CD14-positive monocyte (primary cell): ENCODE data around the gene ATF6B. TPM values are rescaled to one million over a fixed set of nuclear protein-coding genes. Genes with fewer than 3 reads are reported as not detected.

Experiments used
- DNase-seq, 3 donors: peaks; one replicate each; pipeline ENCODE4 v3.0.0-alpha.2; 2011 to 2022
- H2AFZ ChIP-seq: 2 replicates; pipeline ENCODE4 v1.6.0; 2012; ENCODE audit warnings: mild to moderate bottlenecking, low read depth, low read length, inconsistent platforms; ENCODE audit not compliant: insufficient read depth, poor library complexity, severe bottlenecking
- H3K27ac ChIP-seq, 2 donors: 1 replicate in 1 of 2; 2 replicates in 1 of 2; pipeline ENCODE4 v1.5.1; 2012 to 2013; ENCODE audit warnings: low read length in 2 of 2, control low read depth in 1 of 2, inconsistent platforms in 1 of 2, low read depth in 1 of 2, mild to moderate bottlenecking in 1 of 2
- H3K27me3 ChIP-seq, 2 donors: one replicate each; pipeline versions ENCODE4 v1.6.0 to v1.6.1; 2011 to 2013; ENCODE audit warnings: low read length in 2 of 2; ENCODE audit not compliant: control insufficient read depth in 2 of 2, insufficient read depth in 2 of 2
- H3K36me3 ChIP-seq, 2 donors: replicated peaks in 1 of 2; 1 replicate in 1 of 2; 2 replicates in 1 of 2; pipeline versions ENCODE4 v1.5.1 to v1.6.1; 2012 to 2013; ENCODE audit warnings: low read length in 2 of 2, control low read depth in 1 of 2, inconsistent platforms in 1 of 2, mild to moderate bottlenecking in 1 of 2; ENCODE audit not compliant: insufficient read depth in 2 of 2, control insufficient read depth in 1 of 2
- H3K4me1 ChIP-seq, 2 donors: 1 replicate in 1 of 2; 2 replicates in 1 of 2; pipeline versions ENCODE4 v1.5.1 to v1.6.1; 2012 to 2013; ENCODE audit warnings: low read length in 2 of 2, control low read depth in 1 of 2, inconsistent platforms in 1 of 2, mild to moderate bottlenecking in 1 of 2, moderate library complexity in 1 of 2; ENCODE audit not compliant: insufficient read depth in 2 of 2, control insufficient read depth in 1 of 2
- H3K4me2 ChIP-seq: replicated peaks from 2 replicates; pipeline ENCODE3; 2012; ENCODE audit warnings: low read length, moderate library complexity, mild to moderate bottlenecking; ENCODE audit not compliant: poor library complexity, severe bottlenecking; ENCODE audit errors: extremely low read depth
- H3K4me3 ChIP-seq, 3 experiments: fragments of 200-600 bp in 1 of 3; sonication (generic) in 1 of 3; replicated peaks in 1 of 3; 1 replicate in 2 of 3; 2 replicates in 1 of 3; pipeline ENCODE4 v1.5.1; 2011 to 2013; ENCODE audit warnings: low read length in 3 of 3, mild to moderate bottlenecking in 3 of 3, control low read depth in 2 of 3, low read depth in 2 of 3, inconsistent platforms in 1 of 3, moderate library complexity in 1 of 3
- H3K79me2 ChIP-seq: 2 replicates; pipeline ENCODE4 v1.6.0; 2012; ENCODE audit warnings: mild to moderate bottlenecking, control low read depth, inconsistent platforms, low read length, moderate library complexity; ENCODE audit not compliant: insufficient read depth
- H3K9ac ChIP-seq: 2 replicates; pipeline ENCODE4 v1.6.0; 2017; ENCODE audit warnings: low read length, mild to moderate bottlenecking; ENCODE audit not compliant: insufficient read depth, poor library complexity, severe bottlenecking
- H3K9me3 ChIP-seq, 2 donors: replicated peaks in 1 of 2; 1 replicate in 1 of 2; 2 replicates in 1 of 2; pipeline versions ENCODE4 v1.5.1 to v1.6.1; 2012 to 2013; ENCODE audit warnings: low read length in 2 of 2, control low read depth in 1 of 2; ENCODE audit not compliant: control insufficient read depth in 1 of 2, insufficient read depth in 1 of 2
- H4K20me1 ChIP-seq: 2 replicates; pipeline ENCODE4 v1.6.0; 2012; ENCODE audit warnings: mild to moderate bottlenecking, low read length, control low read depth, moderate library complexity; ENCODE audit not compliant: insufficient read depth
- H3K27ac Mint-ChIP-seq, 7 donors: one replicate each; pipeline ENCODE4 v1.8.0; 2020; ENCODE audit warnings: mild to moderate bottlenecking in 7 of 7, mixed read lengths in 7 of 7, moderate library complexity in 6 of 7, inconsistent platforms in 2 of 7
- H3K27me3 Mint-ChIP-seq, 3 donors: one replicate each; pipeline ENCODE4 v1.8.0; 2021 to 2022; ENCODE audit warnings: low read depth in 3 of 3, mild to moderate bottlenecking in 3 of 3, mixed read lengths in 3 of 3, moderate library complexity in 3 of 3, inconsistent platforms in 1 of 3
- H3K36me3 Mint-ChIP-seq, 2 donors: one replicate each; pipeline ENCODE4 v1.8.0; 2020; ENCODE audit warnings: mixed read lengths in 2 of 2, inconsistent platforms in 1 of 2, mild to moderate bottlenecking in 1 of 2
- H3K4me1 Mint-ChIP-seq: one replicate; pipeline ENCODE4 v1.8.0; 2020; ENCODE audit warnings: mild to moderate bottlenecking, mixed read lengths
- H3K4me3 Mint-ChIP-seq, 2 donors: one replicate each; pipeline ENCODE4 v1.8.0; 2020; ENCODE audit warnings: mild to moderate bottlenecking in 2 of 2, mixed read lengths in 2 of 2, moderate library complexity in 1 of 2
- H3K9me3 Mint-ChIP-seq, 7 donors: one replicate each; pipeline ENCODE4 v1.8.0; 2020 to 2022; ENCODE audit warnings: mixed read lengths in 7 of 7, mild to moderate bottlenecking in 6 of 7, moderate library complexity in 6 of 7, inconsistent platforms in 2 of 7
- WGBS: methylation state at CpG from one replicate; pipeline ENCODE4 v1.1.5; 2013; ENCODE audit warnings: missing lambda C conversion rate; ENCODE audit not compliant: insufficient coverage; 5-methylcytosine and 5-hydroxymethylcytosine counted together
- intact Hi-C, 2 donors: fragments of 100-400 bp; cut with micrococcal nuclease; formaldehyde crosslinking; loops; one replicate each; pipeline versions ENCODE4 v1.15.0 to v1.15.1; 2023
- polyA plus RNA-seq, 3 donors: library from polyadenylated mRNA; depleted of rRNA in 1 of 3; unstranded in 2 of 3; stranded (reverse) in 1 of 3; fragments of 300-500 nt in 2 of 3; fragments of >200 nt in 1 of 3; fragmentation: Illumina TruSeq in 2 of 3; gene quantifications; 1 replicate in 2 of 3; 2 replicates in 1 of 3; pipeline ENCODE4 v1.2.3, GENCODE V29; 2012 to 2021
- TF ChIP-seq, protein P1 (sequence below): fragments of 200-600 bp; IDR thresholded peaks from one replicate; pipeline ENCODE4 v1.8.0; 2022; ENCODE audit warnings: antibody characterized with exemption, mild to moderate bottlenecking

The ATF6B gene
- polyA plus RNA-seq, 3 donors = 15.7 to 147 (median 17.8) TPM

DNA sequence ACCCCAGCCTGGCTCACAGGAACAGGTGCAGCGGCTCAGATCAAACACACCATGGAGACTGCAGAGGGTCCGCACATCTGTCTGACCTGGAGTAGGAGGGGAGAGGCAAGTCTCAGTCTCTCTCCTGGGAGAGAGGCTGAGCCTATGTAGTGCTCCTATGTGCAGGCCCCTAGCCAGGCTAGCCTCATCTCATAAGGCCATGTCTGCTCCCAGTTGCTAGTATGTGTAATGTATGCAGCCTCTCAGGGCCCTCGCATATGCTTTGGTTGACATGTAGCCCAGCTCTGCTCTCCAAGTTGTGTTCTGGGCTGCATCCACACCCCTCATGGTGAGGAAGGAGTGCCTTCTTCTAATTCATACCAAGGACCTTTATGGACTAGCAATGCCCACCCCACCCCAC, 30.7 kb downstream of the ATF6B start:
- Mint-ChIP-seq H3K9me3 (peaks cover 0 to 9% (median 0%) of the 10 kb centered on the region in 7 donors), H3K4me3 (peak overlapping the region in 1 of 2 donors; percentile 76), H3K27me3 (peaks cover 44 to 66% (median 56%) of the 10 kb centered on the region in 3 donors), H3K36me3 (no peaks in the 10 kb centered on the region), H3K4me1 (peaks cover 4% of the 10 kb centered on the region), H3K27ac (no peak overlapping the region)
- peaks cover 17 to 45% of the 10 kb centered on the region in 2 donors for H3K27me3 ChIP-seq
- DNase-seq = no peak
- no peak overlapping the region for H3K9ac ChIP-seq
- no peak overlapping the region for H3K27ac ChIP-seq
- H3K79me2 ChIP-seq = no peaks in the 10 kb centered on the region
- 83% methylated on average over 2 of the region's 3 CpGs for WGBS
- TF ChIP-seq, protein P1, sequence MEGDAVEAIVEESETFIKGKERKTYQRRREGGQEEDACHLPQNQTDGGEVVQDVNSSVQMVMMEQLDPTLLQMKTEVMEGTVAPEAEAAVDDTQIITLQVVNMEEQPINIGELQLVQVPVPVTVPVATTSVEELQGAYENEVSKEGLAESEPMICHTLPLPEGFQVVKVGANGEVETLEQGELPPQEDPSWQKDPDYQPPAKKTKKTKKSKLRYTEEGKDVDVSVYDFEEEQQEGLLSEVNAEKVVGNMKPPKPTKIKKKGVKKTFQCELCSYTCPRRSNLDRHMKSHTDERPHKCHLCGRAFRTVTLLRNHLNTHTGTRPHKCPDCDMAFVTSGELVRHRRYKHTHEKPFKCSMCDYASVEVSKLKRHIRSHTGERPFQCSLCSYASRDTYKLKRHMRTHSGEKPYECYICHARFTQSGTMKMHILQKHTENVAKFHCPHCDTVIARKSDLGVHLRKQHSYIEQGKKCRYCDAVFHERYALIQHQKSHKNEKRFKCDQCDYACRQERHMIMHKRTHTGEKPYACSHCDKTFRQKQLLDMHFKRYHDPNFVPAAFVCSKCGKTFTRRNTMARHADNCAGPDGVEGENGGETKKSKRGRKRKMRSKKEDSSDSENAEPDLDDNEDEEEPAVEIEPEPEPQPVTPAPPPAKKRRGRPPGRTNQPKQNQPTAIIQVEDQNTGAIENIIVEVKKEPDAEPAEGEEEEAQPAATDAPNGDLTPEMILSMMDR = no peak
- H3K9me3 ChIP-seq = peaks cover 0 to 13% of the 10 kb centered on the region in 2 donors
- no peak overlapping the region for H3K4me3 ChIP-seq
- H3K4me2 ChIP-seq = no peak overlapping the region
- no peaks in the 10 kb centered on the region for H3K4me1 ChIP-seq
- H3K36me3 ChIP-seq = no peaks in the 10 kb centered on the region
- intact Hi-C loops = no loop called here
- H2AFZ ChIP-seq = no peak overlapping the region
- no peaks in the 10 kb centered on the region for H4K20me1 ChIP-seq

DNA sequence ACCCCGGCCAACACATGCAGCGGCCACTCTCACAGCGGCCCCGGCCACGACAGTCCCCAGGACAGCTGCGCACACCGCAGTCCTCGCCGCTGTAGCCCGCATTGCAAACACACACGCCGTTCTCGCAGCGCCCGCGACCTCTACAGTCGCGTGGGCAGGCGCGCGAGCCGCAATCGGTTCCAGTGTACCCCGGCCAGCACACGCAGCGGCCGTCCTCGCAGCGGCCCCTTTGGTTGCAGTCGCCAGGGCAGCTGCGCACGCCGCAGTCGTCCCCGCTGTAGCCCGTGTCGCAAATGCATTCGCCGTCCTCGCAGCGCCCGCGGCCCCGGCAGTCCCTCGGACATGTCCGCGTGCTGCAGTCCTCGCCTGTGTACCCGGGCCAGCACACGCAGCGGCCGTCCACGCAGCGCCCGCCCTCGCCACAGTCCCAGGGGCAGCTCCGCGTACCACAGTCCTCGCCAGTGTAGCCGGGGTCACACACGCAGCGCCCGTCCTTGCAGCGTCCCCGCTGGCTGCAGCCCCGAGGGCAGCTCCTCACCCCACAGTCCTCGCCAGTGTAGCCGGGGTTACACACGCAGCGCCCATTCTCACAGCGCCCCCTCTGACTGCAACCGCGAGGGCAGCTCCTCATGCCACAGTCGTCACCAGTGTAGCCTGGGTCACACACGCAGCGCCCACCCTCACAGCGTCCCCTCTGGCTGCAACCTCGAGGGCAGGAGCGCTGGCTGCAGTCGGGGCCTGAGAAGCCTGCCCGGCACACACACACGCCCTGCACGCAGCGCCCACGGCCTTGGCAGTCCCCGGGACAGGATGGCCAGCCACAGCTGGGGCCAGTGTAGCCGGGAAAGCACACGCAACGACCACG, 31.4 kb downstream of the ATF6B start:
- no peak overlapping the region for H3K4me3 ChIP-seq
- no peak overlapping the region for H2AFZ ChIP-seq
- H3K9ac ChIP-seq = no peak overlapping the region
- Mint-ChIP-seq H3K4me1 (peaks cover 4% of the 10 kb centered on the region), H3K27me3 (peaks cover 47 to 66% (median 56%) of the 10 kb centered on the region in 3 donors), H3K4me3 (peak overlapping the region in 1 of 2 donors; percentile 76), H3K36me3 (no peaks in the 10 kb centered on the region), H3K27ac (no peak overlapping the region), H3K9me3 (peaks cover 0 to 9% (median 0%) of the 10 kb centered on the region in 7 donors)
- H3K4me2 ChIP-seq = no peak overlapping the region
- H3K36me3 ChIP-seq = no peaks in the 10 kb centered on the region
- peaks cover 17 to 45% of the 10 kb centered on the region in 2 donors for H3K27me3 ChIP-seq
- H3K79me2 ChIP-seq = no peaks in the 10 kb centered on the region
- no peaks in the 10 kb centered on the region for H3K4me1 ChIP-seq
- TF ChIP-seq, protein P1 = no peak
- 19% methylated on average over 88 of the region's 90 CpGs for WGBS
- H3K27ac ChIP-seq = no peak overlapping the region
- H3K9me3 ChIP-seq = peaks cover 0 to 13% of the 10 kb centered on the region in 2 donors
- no peaks in the 10 kb centered on the region for H4K20me1 ChIP-seq
- intact Hi-C loops = no loop called here
- no peak for DNase-seq
